Lower lobe of right lung (tissue), 2 donors: ENCODE measurements around the gene ITGA2. TPM values are rescaled to one million over a fixed set of nuclear protein-coding genes. Genes with fewer than 3 reads are reported as not detected.

Experiments used
- ATAC-seq, 2 donors: fragments of 200-7000 bp; cut with Tn5 transposase; one replicate each; pipeline ENCODE4 v1.9.1; 2020 to 2022; ENCODE audit warnings: mild to moderate bottlenecking in 2 of 2, moderate library complexity in 2 of 2
- DNase-seq: peaks from one replicate; pipeline ENCODE4 v3.0.0-alpha.2; 2020
- H3K27ac ChIP-seq: fragments of 200-600 bp; one replicate; pipeline ENCODE4 v1.8.0; 2022
- H3K27me3 ChIP-seq: fragments of 200-600 bp; one replicate; pipeline ENCODE4 v1.8.0; 2022; ENCODE audit warnings: low read depth
- H3K36me3 ChIP-seq: fragments of 200-600 bp; one replicate; pipeline ENCODE4 v1.8.0; 2022; ENCODE audit warnings: mild to moderate bottlenecking
- H3K4me1 ChIP-seq: fragments of 200-600 bp; one replicate; pipeline ENCODE4 v1.8.0; 2022
- H3K4me3 ChIP-seq: fragments of 200-600 bp; one replicate; pipeline ENCODE4 v1.8.0; 2022; ENCODE audit warnings: mild to moderate bottlenecking
- H3K9me3 ChIP-seq: fragments of 200-600 bp; one replicate; pipeline ENCODE4 v1.8.0; 2022
- intact Hi-C: fragments of 100-400 bp; cut with DNase I; formaldehyde crosslinking; loops from one replicate; pipeline ENCODE4 v1.11.0; 2022
- total RNA-seq: library from RNA; stranded (reverse); fragmentation: NEBNext Ultra II Directional; extraction: Animal tissue kit (Norgen Biotek cat#: 25700); gene quantifications from one replicate; pipeline ENCODE4 v1.2.1, GENCODE V29; 2021
- TF ChIP-seq, protein P1 (sequence below): fragments of 200-600 bp; IDR thresholded peaks from one replicate; pipeline ENCODE4 v1.8.0; 2022; ENCODE audit warnings: antibody characterized with exemption, mild to moderate bottlenecking
- donor health status: DM: no; HTN: yes; CAD: no; lungs with severe emphysema.

ITGA2 gene
- total RNA-seq, 1 donor from 2014 or later: 7.4 TPM

DNA sequence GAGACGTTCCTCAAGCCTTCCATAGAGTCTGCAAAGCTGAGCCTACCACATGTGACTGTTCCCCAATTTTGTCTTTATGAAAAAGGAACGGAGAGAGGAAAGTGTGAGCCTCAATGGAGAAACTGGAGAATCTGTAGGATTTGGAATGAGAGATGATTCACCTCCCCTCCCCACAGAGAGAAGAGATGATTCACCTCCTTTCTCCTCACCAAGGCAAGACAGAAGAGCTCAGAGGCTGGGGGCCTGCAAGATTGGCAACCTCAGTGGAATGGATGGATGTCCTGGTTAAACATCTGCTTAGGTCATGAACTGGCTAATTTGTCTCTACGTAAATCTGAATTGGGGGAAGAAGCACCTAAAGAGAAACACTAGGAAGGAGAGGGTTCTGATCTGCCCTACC is 137.4 kb downstream of the ITGA2 start:
- intact Hi-C loops: no loop called here
- no peak for ATAC-seq
- Histone ChIP-seq H3K36me3 (no peaks in the 10 kb centered on the region), H3K9me3 (no peaks in the 10 kb centered on the region), H3K27me3 (peaks cover 2% of the 10 kb centered on the region), H3K4me1 (no peaks in the 10 kb centered on the region), H3K27ac (no peak overlapping the region), H3K4me3 (no peak overlapping the region)
- no peak for DNase-seq
- TF ChIP-seq, protein P1, sequence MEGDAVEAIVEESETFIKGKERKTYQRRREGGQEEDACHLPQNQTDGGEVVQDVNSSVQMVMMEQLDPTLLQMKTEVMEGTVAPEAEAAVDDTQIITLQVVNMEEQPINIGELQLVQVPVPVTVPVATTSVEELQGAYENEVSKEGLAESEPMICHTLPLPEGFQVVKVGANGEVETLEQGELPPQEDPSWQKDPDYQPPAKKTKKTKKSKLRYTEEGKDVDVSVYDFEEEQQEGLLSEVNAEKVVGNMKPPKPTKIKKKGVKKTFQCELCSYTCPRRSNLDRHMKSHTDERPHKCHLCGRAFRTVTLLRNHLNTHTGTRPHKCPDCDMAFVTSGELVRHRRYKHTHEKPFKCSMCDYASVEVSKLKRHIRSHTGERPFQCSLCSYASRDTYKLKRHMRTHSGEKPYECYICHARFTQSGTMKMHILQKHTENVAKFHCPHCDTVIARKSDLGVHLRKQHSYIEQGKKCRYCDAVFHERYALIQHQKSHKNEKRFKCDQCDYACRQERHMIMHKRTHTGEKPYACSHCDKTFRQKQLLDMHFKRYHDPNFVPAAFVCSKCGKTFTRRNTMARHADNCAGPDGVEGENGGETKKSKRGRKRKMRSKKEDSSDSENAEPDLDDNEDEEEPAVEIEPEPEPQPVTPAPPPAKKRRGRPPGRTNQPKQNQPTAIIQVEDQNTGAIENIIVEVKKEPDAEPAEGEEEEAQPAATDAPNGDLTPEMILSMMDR: no peak

DNA sequence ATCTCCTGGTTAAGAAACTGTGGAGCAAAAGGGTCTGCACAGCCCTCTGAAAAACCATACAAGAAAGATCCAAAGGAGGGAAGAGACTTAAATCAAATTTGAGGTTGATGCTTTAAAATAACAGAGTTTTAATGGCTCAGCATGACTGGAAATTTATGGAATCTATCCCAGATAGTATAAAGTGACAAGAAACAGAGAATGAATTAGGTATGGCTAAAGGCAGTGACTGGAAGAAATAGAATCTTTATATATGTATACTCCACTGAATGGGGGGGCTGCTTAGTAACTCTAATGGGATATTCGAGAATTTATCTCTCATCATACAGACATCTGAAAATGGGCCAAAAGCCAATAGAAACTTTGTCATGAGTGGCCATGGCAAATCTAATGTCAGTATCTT is 138.0 kb downstream of the ITGA2 start:
- no peaks in the 10 kb centered on the region for H3K4me1 ChIP-seq
- intact Hi-C loops: no loop called here
- DNase-seq (no peak), ATAC-seq (no peak)
- no peak overlapping the region for H3K4me3 ChIP-seq
- no peaks in the 10 kb centered on the region for H3K27me3 ChIP-seq
- no peaks in the 10 kb centered on the region for H3K9me3 ChIP-seq
- no peak overlapping the region for H3K27ac ChIP-seq
- H3K36me3 ChIP-seq: no peaks in the 10 kb centered on the region
- TF ChIP-seq, protein P1: no peak

DNA sequence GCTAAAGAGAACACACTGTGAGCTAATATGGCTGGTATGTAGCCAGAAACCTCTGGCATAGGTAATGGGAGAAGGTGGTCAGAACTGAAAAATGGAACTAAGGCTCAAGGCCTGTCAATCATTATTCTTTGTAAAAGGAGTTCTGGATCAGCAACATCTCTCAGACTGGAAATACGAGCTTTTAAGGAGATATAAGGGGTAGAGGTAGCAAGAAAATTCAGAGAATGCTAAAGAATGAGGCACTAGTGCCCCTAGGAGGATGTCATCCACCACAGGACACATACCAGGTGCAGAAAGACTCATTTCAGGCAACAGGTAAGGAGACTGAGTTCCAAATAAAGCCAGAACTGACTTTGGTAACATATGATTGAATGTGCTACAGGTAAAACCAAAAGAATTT is 139.3 kb downstream of the ITGA2 start:
- no peaks in the 10 kb centered on the region for H3K9me3 ChIP-seq
- DNase-seq (no peak), ATAC-seq (no peak)
- H3K4me1 ChIP-seq: no peaks in the 10 kb centered on the region
- H3K4me3 ChIP-seq: no peak overlapping the region
- no peaks in the 10 kb centered on the region for H3K27me3 ChIP-seq
- H3K36me3 ChIP-seq: no peaks in the 10 kb centered on the region
- TF ChIP-seq, protein P1: no peak
- intact Hi-C loops: no loop called here
- no peak overlapping the region for H3K27ac ChIP-seq

DNA sequence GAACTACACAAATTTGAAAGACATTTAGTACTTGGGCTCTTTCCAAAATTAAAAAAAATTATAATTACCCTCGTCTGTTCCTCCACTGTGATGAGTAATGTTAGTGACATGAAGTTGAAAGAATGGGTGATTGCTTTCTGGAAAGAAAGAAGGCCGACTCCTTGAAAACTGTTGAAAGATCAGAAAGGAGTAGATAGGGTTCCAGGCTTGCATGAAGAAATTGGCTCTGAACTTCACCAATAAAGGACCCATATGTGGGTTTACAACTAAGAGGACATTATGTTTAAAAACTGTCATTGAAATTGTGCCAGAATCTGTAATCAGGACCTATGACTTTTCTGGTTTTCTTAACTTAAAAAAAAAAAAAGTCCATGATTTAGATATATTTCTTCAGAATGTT is 141.1 kb downstream of the ITGA2 start:
- H3K4me1 ChIP-seq: no peaks in the 10 kb centered on the region
- no peak for DNase-seq
- H3K36me3 ChIP-seq: no peaks in the 10 kb centered on the region
- TF ChIP-seq, protein P1: no peak
- no peaks in the 10 kb centered on the region for H3K27me3 ChIP-seq
- no peak overlapping the region for H3K27ac ChIP-seq
- ATAC-seq: no peak
- H3K4me3 ChIP-seq: no peak overlapping the region
- H3K9me3 ChIP-seq: no peaks in the 10 kb centered on the region
- intact Hi-C loops: no loop called here

DNA sequence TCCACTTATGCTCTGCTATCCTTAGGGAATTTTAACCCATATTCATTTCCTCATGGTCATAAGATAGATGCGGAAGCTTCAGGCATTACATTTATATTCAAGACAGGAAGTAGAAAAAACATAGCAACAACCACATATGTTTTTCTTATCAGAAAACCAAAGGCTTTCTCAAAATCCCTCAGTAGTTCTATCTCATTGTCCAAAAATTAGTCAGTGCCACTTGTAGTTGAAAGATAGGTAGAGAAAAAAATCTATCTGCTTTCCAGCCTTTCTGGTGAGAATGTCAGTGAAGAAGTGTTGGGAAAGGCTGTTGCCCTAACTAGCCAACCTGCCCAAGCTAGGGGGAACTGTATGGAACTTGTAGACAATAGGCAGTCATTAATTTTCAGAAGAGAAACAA is 143.9 kb downstream of the ITGA2 start:
- no peak overlapping the region for H3K4me3 ChIP-seq
- intact Hi-C loops: no loop called here
- H3K27me3 ChIP-seq: no peaks in the 10 kb centered on the region
- TF ChIP-seq, protein P1: no peak
- H3K9me3 ChIP-seq: no peaks in the 10 kb centered on the region
- ATAC-seq (no peak), DNase-seq (no peak)
- H3K27ac ChIP-seq: no peak overlapping the region
- H3K36me3 ChIP-seq: no peaks in the 10 kb centered on the region
- no peaks in the 10 kb centered on the region for H3K4me1 ChIP-seq

Other genes starting within 250 kb of the ITGA2 start
- 84.4 TPM for gene ITGA1, start 201.4 kb upstream of the ITGA2 start, total RNA-seq
- 31.5 TPM for gene PELO, start 201.4 kb upstream of the ITGA2 start, total RNA-seq
- 28.8 TPM for gene MOCS2, start 120.4 kb downstream of the ITGA2 start, total RNA-seq